Measurements from ENCODE around the gene TIMP2. TPM values are rescaled to one million over a fixed set of nuclear protein-coding genes. Genes with fewer than 3 reads are reported as not detected.

Gene TIMP2
- total and polyA plus RNA-seq, 2 of the 13 experiments (the other 11 are each of a cell fraction or from before 2014, with no cell fraction given), result 3.8 to 8.5 TPM

- no peak for TF ChIP-seq AKNA (CRISPR knock-in tag; IDR thresholded peaks at IDR 0.05; ENCODE audit: borderline replicate concordance)
- no peak for TF ChIP-seq ZNF615 (CRISPR knock-in tag; IDR thresholded peaks at IDR 0.05; ENCODE audit: borderline replicate concordance)
- TF ChIP-seq ZHX1 (CRISPR knock-in tag; IDR thresholded peaks at IDR 0.05; ENCODE audit: low read depth), result no peak
- no peak for TF ChIP-seq TFDP2 (CRISPR knock-in tag; IDR thresholded peaks at IDR 0.05)
- TF ChIP-seq ZKSCAN1 (IDR thresholded peaks at IDR 0.05; ENCODE audit: low read length), result no peak
- TF ChIP-seq ZBTB33 (CRISPR knock-in tag; IDR thresholded peaks at IDR 0.05), result no peak
- no peak for TF ChIP-seq PRDM15 (CRISPR knock-in tag; IDR thresholded peaks at IDR 0.05)
- no peak for TF ChIP-seq ZNF121 (CRISPR knock-in tag; IDR thresholded peaks at IDR 0.05)
- TF ChIP-seq PTBP1 (IDR thresholded peaks at IDR 0.05; ENCODE audit: low read depth, low read length, poor library complexity, severe bottlenecking), result no peak
- no peak for TF ChIP-seq ZSCAN30 (CRISPR knock-in tag; IDR thresholded peaks at IDR 0.05)
- no peak for TF ChIP-seq ZC3H4 (CRISPR knock-in tag; IDR thresholded peaks at IDR 0.05; ENCODE audit: borderline replicate concordance)
- TF ChIP-seq ZMAT3 (CRISPR knock-in tag; conservative IDR thresholded peaks at IDR 0.05), result no peak
Observed at GRCh38 chr17:78947235-78948149, 22.3 kb upstream of the TIMP2 start (continued).
